ENCODE results near the gene FOXP2.

Gene FOXP2

DNA sequence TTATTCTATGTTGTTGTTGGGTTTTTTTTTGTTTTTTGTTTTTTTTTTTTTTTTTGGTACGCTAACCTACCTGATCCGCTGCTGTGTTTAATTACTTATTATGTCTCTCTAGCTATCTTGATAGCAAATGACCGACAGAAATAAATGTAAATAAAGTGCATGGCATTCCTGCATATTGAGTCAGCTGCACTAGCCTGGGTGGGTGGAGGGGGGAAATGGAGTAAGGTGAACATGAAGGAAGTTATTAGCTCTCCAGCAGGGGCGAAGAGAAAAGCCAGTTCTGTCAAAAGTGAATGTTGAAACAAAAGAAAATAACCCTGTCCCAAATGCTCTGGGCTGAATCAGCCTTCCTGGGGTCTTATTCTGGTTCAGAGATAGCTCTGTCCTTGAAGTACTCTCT lies 296.6 kb downstream of the FOXP2 start:
- no peak overlapping the region for H3K27ac Mint-ChIP-seq
- peaks cover 7% of the 10 kb centered on the region for H3K27me3 Mint-ChIP-seq (ENCODE audit: low read depth, poor library complexity)
- no peaks in the 10 kb centered on the region for H3K36me3 Mint-ChIP-seq (ENCODE audit: low read depth)
- DNase-seq = no peak
- no peak for TF ChIP-seq CTCF (IDR thresholded peaks at IDR 0.05)
- no peaks in the 10 kb centered on the region for H3K9me3 Mint-ChIP-seq
- H3K4me1 Mint-ChIP-seq = no peaks in the 10 kb centered on the region
- H3K4me3 Mint-ChIP-seq = no peak overlapping the region

GRCh38 chr7:114715907-114716306 lies 301.3 kb downstream of the FOXP2 start:
- no peak for TF ChIP-seq CTCF (IDR thresholded peaks at IDR 0.05)
- Mint-ChIP-seq H3K9me3 (no peaks in the 10 kb centered on the region), H3K4me1 (peaks cover 5% of the 10 kb centered on the region)

GRCh38 chr7:114718861-114719260 lies 304.2 kb downstream of the FOXP2 start:
- no peak for TF ChIP-seq CTCF (IDR thresholded peaks at IDR 0.05)
- Mint-ChIP-seq H3K27ac (no peak overlapping the region), H3K4me1 (peaks cover 5% of the 10 kb centered on the region), H3K4me3 (no peak overlapping the region), H3K27me3 (ENCODE audit: low read depth, poor library complexity) (no peaks in the 10 kb centered on the region), H3K9me3 (no peaks in the 10 kb centered on the region), H3K36me3 (ENCODE audit: low read depth) (no peaks in the 10 kb centered on the region)
- DNase-seq = no peak

More at GRCh38 chr7:114715907-114716306, 301.3 kb downstream of the FOXP2 start:
- peaks cover 7% of the 10 kb centered on the region for H3K27me3 Mint-ChIP-seq (ENCODE audit: low read depth, poor library complexity)
- H3K36me3 Mint-ChIP-seq (ENCODE audit: low read depth) = no peaks in the 10 kb centered on the region
- DNase-seq = no peak
- no peak overlapping the region for H3K4me3 Mint-ChIP-seq
- H3K27ac Mint-ChIP-seq = no peak overlapping the region

DNA sequence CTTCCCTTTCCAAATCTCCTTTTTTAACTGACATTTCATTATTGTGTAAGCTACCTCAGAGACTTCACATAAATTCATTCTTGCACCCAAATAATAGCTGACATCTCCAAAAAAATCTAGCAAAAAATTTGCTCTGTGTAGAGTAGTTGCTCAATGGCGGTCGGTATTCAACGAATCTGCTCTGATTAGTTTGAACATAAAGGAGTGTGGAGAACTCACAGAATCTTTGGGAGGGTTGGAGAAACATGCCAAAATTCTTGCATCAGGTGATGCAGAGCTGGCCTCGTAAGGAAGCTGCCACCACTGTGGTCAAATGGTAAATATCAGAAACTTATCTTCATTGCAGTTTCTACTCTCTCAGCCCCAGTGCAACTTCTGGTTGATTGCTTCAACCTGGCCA lies 306.1 kb downstream of the FOXP2 start:
- Mint-ChIP-seq H3K27me3 (ENCODE audit: low read depth, poor library complexity) (no peaks in the 10 kb centered on the region), H3K36me3 (ENCODE audit: low read depth) (no peaks in the 10 kb centered on the region), H3K4me3 (no peak overlapping the region), H3K27ac (no peak overlapping the region), H3K4me1 (peaks cover 5% of the 10 kb centered on the region), H3K9me3 (no peaks in the 10 kb centered on the region)
- DNase-seq = no peak
- TF ChIP-seq CTCF (IDR thresholded peaks at IDR 0.05) = no peak

- TF ChIP-seq CTCF (IDR thresholded peaks at IDR 0.05) = no peak
These were observed 307.9 kb downstream of the FOXP2 start for GRCh38 chr7:114722562-114722961.

GRCh38 chr7:114723308-114723707 lies 308.7 kb downstream of the FOXP2 start:
- Mint-ChIP-seq H3K9me3 (no peaks in the 10 kb centered on the region), H3K36me3 (ENCODE audit: low read depth) (no peaks in the 10 kb centered on the region), H3K27ac (no peak overlapping the region), H3K4me1 (peaks cover 5% of the 10 kb centered on the region), H3K4me3 (no peak overlapping the region), H3K27me3 (ENCODE audit: low read depth, poor library complexity) (no peaks in the 10 kb centered on the region)
- no peak for TF ChIP-seq CTCF (IDR thresholded peaks at IDR 0.05)
- DNase-seq = no peak

More at GRCh38 chr7:114722562-114722961, 307.9 kb downstream of the FOXP2 start:
- no peak overlapping the region for H3K27ac Mint-ChIP-seq
- no peaks in the 10 kb centered on the region for H3K9me3 Mint-ChIP-seq
- no peak for DNase-seq
- no peaks in the 10 kb centered on the region for H3K27me3 Mint-ChIP-seq (ENCODE audit: low read depth, poor library complexity)
- H3K4me3 Mint-ChIP-seq = no peak overlapping the region
- H3K4me1 Mint-ChIP-seq = peaks cover 5% of the 10 kb centered on the region
- no peaks in the 10 kb centered on the region for H3K36me3 Mint-ChIP-seq (ENCODE audit: low read depth)

All from nephron progenitor cell (in vitro differentiated cells).